H9 (cell line): ENCODE results near the gene ZNF816. TPM values are rescaled to one million over a fixed set of nuclear protein-coding genes. Genes with fewer than 3 reads are reported as not detected.

Experiments
- DNase-seq: peaks from one replicate; pipeline ENCODE4 v3.0.0-alpha.2; 2017
- H2AFZ ChIP-seq: one replicate; pipeline ENCODE4 v1.6.1; 2013; ENCODE audit warnings: mild to moderate bottlenecking, low read length, control low read depth, moderate library complexity
- H2AK5ac ChIP-seq: 2 replicates; pipeline ENCODE4 v1.6.1; 2013; ENCODE audit warnings: low read length, control low read depth, mixed read lengths; ENCODE audit not compliant: insufficient read length
- H2BK120ac ChIP-seq: one replicate; pipeline ENCODE4 v1.6.1; 2013; ENCODE audit warnings: low read depth, mild to moderate bottlenecking, low read length, control low read depth, inconsistent platforms; ENCODE audit not compliant: poor library complexity, severe bottlenecking
- H2BK12ac ChIP-seq: 2 replicates; pipeline ENCODE4 v1.6.1; 2013; ENCODE audit warnings: low read length, control low read depth, mixed read lengths, low read depth; ENCODE audit not compliant: insufficient read length
- H2BK15ac ChIP-seq: 2 replicates; pipeline ENCODE4 v1.6.1; 2013; ENCODE audit warnings: low read depth, low read length, control low read depth
- H2BK20ac ChIP-seq: one replicate; pipeline ENCODE4 v1.6.1; 2013; ENCODE audit warnings: low read depth, mild to moderate bottlenecking, low read length, control low read depth, inconsistent platforms; ENCODE audit not compliant: poor library complexity, severe bottlenecking
- H2BK5ac ChIP-seq: 2 replicates; pipeline ENCODE4 v1.6.1; 2013; ENCODE audit warnings: low read length, control low read depth, mixed read lengths; ENCODE audit not compliant: insufficient read length
- H3K14ac ChIP-seq: 2 replicates; pipeline ENCODE4 v1.6.1; 2013; ENCODE audit warnings: low read length, control low read depth; ENCODE audit not compliant: insufficient read depth
- H3K18ac ChIP-seq: 2 replicates; pipeline ENCODE4 v1.6.1; 2013; ENCODE audit warnings: low read depth, mild to moderate bottlenecking, mixed read lengths, low read length, control low read depth; ENCODE audit not compliant: insufficient read length
- H3K23ac ChIP-seq: 2 replicates; pipeline ENCODE4 v1.6.1; 2013; ENCODE audit warnings: low read length, control low read depth, mixed read lengths, low read depth; ENCODE audit not compliant: insufficient read length
- H3K23me2 ChIP-seq: 2 replicates; pipeline ENCODE4 v1.6.1; 2013; ENCODE audit warnings: low read depth, mild to moderate bottlenecking, mixed read lengths, low read length, control low read depth; ENCODE audit not compliant: insufficient read length, poor library complexity, severe bottlenecking
- H3K27ac ChIP-seq: 2 replicates; pipeline ENCODE4 v1.5.1; 2013; ENCODE audit warnings: low read length, control low read depth, mixed read lengths, low read depth; ENCODE audit not compliant: insufficient read length
- H3K27me3 ChIP-seq: 2 replicates; pipeline ENCODE4 v1.6.1; 2013; ENCODE audit warnings: low read length, control low read depth, inconsistent platforms; ENCODE audit not compliant: insufficient read depth
- H3K4ac ChIP-seq: 2 replicates; pipeline ENCODE4 v1.6.1; 2013; ENCODE audit warnings: low read depth, mild to moderate bottlenecking, control low read depth, inconsistent platforms, low read length, moderate library complexity
- H3K4me1 ChIP-seq: 2 replicates; pipeline ENCODE4 v1.6.1; 2013; ENCODE audit warnings: low read length, control low read depth, inconsistent platforms; ENCODE audit not compliant: insufficient read depth
- H3K4me2 ChIP-seq: 2 replicates; pipeline ENCODE4 v1.6.1; 2013; ENCODE audit warnings: low read length, control low read depth, mixed read lengths; ENCODE audit not compliant: insufficient read length, insufficient read depth
- H3K56ac ChIP-seq: 2 replicates; pipeline ENCODE4 v1.6.1; 2013; ENCODE audit warnings: low read depth, mild to moderate bottlenecking, mixed read lengths, low read length, control low read depth; ENCODE audit not compliant: insufficient read length
- H3K79me1 ChIP-seq: 2 replicates; pipeline ENCODE4 v1.6.1; 2013; ENCODE audit warnings: low read depth, mild to moderate bottlenecking, moderate library complexity, low read length, control low read depth, inconsistent platforms; ENCODE audit not compliant: insufficient read depth, poor library complexity, severe bottlenecking
- H3K79me2 ChIP-seq: 2 replicates; pipeline ENCODE4 v1.6.1; 2013; ENCODE audit warnings: low read length, control low read depth, inconsistent platforms; ENCODE audit not compliant: insufficient read depth
- H3K9ac ChIP-seq: 2 replicates; pipeline ENCODE4 v1.6.1; 2013; ENCODE audit warnings: low read length, control low read depth, mixed read lengths; ENCODE audit not compliant: insufficient read length; ENCODE audit errors: extremely low read depth
- H3K9me3 ChIP-seq: one replicate; pipeline ENCODE4 v1.6.1; 2013; ENCODE audit warnings: low read depth, low read length, inconsistent platforms; ENCODE audit not compliant: control insufficient read depth
- H3T11ph ChIP-seq: one replicate; pipeline ENCODE4 v1.6.1; 2013; ENCODE audit warnings: mild to moderate bottlenecking, low read length, control low read depth, inconsistent platforms
- H4K20me1 ChIP-seq: one replicate; pipeline ENCODE4 v1.6.1; 2013; ENCODE audit not compliant: control insufficient read depth, insufficient read length, insufficient read depth
- H4K5ac ChIP-seq: 2 replicates; pipeline ENCODE4 v1.6.1; 2013; ENCODE audit warnings: low read depth, mild to moderate bottlenecking, mixed read lengths, low read length, control low read depth; ENCODE audit not compliant: insufficient read length
- H4K8ac ChIP-seq: replicated peaks from 2 replicates; pipeline ENCODE4 v1.6.1; 2013; ENCODE audit warnings: low read length, control low read depth, mixed read lengths, low read depth; ENCODE audit not compliant: insufficient read length
- H4K91ac ChIP-seq: 2 replicates; pipeline ENCODE4 v1.6.1; 2013; ENCODE audit warnings: low read depth, mild to moderate bottlenecking, moderate library complexity, mixed read lengths, low read length, control low read depth; ENCODE audit not compliant: insufficient read length
- H3K27ac Mint-ChIP-seq, 3 experiments: 2 replicates in 2 of 3; 3 replicates in 1 of 3; pipeline ENCODE4 v1.8.0; 2020 to 2021; ENCODE audit warnings: mixed read lengths in 3 of 3, mild to moderate bottlenecking in 1 of 3, moderate library complexity in 1 of 3
- H3K27me3 Mint-ChIP-seq: 2 replicates; pipeline ENCODE4 v1.8.0; 2021; ENCODE audit warnings: low read depth, mild to moderate bottlenecking, moderate library complexity, mixed read lengths
- H3K36me3 Mint-ChIP-seq, 3 experiments: 2 replicates in 2 of 3; 3 replicates in 1 of 3; pipeline ENCODE4 v1.8.0; 2020 to 2021; ENCODE audit warnings: low read depth in 3 of 3, mixed read lengths in 3 of 3; ENCODE audit not compliant: insufficient read depth in 1 of 3
- H3K4me1 Mint-ChIP-seq, 2 experiments: 2 replicates each; pipeline ENCODE4 v1.8.0; 2020; ENCODE audit warnings: mixed read lengths in 2 of 2
- H3K4me3 Mint-ChIP-seq, 2 experiments: 2 replicates in 1 of 2; 3 replicates in 1 of 2; pipeline ENCODE4 v1.8.0; 2020 to 2021; ENCODE audit warnings: mild to moderate bottlenecking in 2 of 2, mixed read lengths in 2 of 2, moderate library complexity in 1 of 2
- H3K9me3 Mint-ChIP-seq, 2 experiments: 2 replicates in 1 of 2; 3 replicates in 1 of 2; pipeline ENCODE4 v1.8.0; 2020; ENCODE audit warnings: mild to moderate bottlenecking in 2 of 2, mixed read lengths in 2 of 2, moderate library complexity in 1 of 2
- CTCF ChIP-seq: fragments of 200-600 bp; sonication (generic); conservative IDR thresholded peaks from 3 replicates; pipeline ENCODE4 v1.8.0; 2021; ENCODE audit warnings: antibody characterized with exemption, mild to moderate bottlenecking
- WGBS: extraction: QIAGEN DNeasy Blood & Tissue Kit; methylation state at CpG from one replicate; pipeline ENCODE4 v1.1.7; 2013; ENCODE audit warnings: missing lambda C conversion rate, low lambda C conversion rate, mixed read lengths; ENCODE audit not compliant: insufficient read length; ENCODE audit errors: extremely low coverage; 5-methylcytosine and 5-hydroxymethylcytosine counted together
- total RNA-seq: library from RNA; stranded (reverse); gene quantifications from 2 replicates; pipeline ENCODE4 v1.2.1, GENCODE V29; 2021

ZNF816 gene
- total RNA-seq, 1 experiment from 2014 or later = 15.1 TPM

- Histone ChIP-seq H2BK5ac (no peak overlapping the region), H3T11ph (no peak overlapping the region), H3K27me3 (no peaks in the 10 kb centered on the region), H3K4me2 (peak overlapping the region; percentile 64), H3K9me3 (peaks cover 31% of the 10 kb centered on the region), H3K9ac (no peak overlapping the region), H2AK5ac (no peak overlapping the region), H4K91ac (no peak overlapping the region), H2BK15ac (no peak overlapping the region), H3K23me2 (peaks cover 4% of the 10 kb centered on the region), H4K20me1 (no peaks in the 10 kb centered on the region), H4K8ac (no peak overlapping the region), H2AFZ (no peak overlapping the region), H3K4me1 (peaks cover 6% of the 10 kb centered on the region; the same call in 1 of the 2 replicates), H2BK20ac (no peak overlapping the region), H2BK12ac (no peak overlapping the region), H2BK120ac (no peak overlapping the region), H3K79me2 (no peaks in the 10 kb centered on the region), H3K27ac (no peak overlapping the region), H3K18ac (no peak overlapping the region), H4K5ac (no peak overlapping the region), H3K23ac (no peak overlapping the region), H3K4ac (no peak overlapping the region), H3K14ac (no peak overlapping the region; the same call in 1 of the 2 replicates), H3K79me1 (no peaks in the 10 kb centered on the region), H3K56ac (no peak overlapping the region)
- TF ChIP-seq CTCF = peak; percentile 17; the same call in 1 of the 3 replicates
- DNase-seq = peak; percentile 99
- WGBS = no CpG with 5 or more reads among the region's 39 CpGs
- peaks cover 29 to 38% of the 10 kb centered on the region in 2 experiments for H3K4me1 Mint-ChIP-seq
- peaks cover 37 to 39% of the 10 kb centered on the region in 2 experiments for H3K9me3 Mint-ChIP-seq
- H3K27ac Mint-ChIP-seq = peak overlapping the region in 2 of 3 experiments; percentile 16 to 74; a peak in 3 of 7 replicates
- H3K4me3 Mint-ChIP-seq = peak overlapping the region; percentile 56 to 75
- peaks cover 33 to 34% (median 34%) of the 10 kb centered on the region in 3 experiments for H3K36me3 Mint-ChIP-seq
- H3K27me3 Mint-ChIP-seq = no peaks in the 10 kb centered on the region
Measured at GRCh38 chr19:52946322-52947310, 16.1 kb downstream of the ZNF816 start.
